ENCODE measurements around the gene TTLL11. TPM values are rescaled to one million over a fixed set of nuclear protein-coding genes. Genes with fewer than 3 reads are reported as not detected.

Gene TTLL11
- total and polyA plus RNA-seq, 2 of the 8 experiments (the other 6 are each of a cell fraction or from before 2014, with no cell fraction given), result 0.56 to 0.80 TPM

DNA sequence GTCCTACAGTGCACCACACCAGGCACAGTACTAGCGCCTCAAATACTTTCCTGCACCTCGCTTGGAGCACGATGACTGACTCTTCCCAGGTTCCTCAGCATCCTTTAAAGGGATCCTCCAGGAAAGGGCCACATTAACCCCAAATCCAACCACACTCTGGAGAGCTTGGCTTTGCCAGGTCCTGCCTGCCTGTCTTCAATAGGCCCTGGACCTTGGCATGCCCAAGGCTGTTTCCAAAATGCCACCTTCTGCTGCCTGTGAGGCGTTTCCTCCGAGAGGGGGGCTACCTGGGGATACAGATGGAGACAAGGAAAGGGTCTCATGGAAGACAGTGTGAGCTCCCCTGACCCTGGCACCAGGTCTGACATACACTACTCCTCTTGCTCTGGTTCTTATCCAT is 271.8 kb downstream of the TTLL11 start:
- H3K56ac ChIP-seq (replicated peaks; ENCODE audit: insufficient read length, low read depth, low read length), result no peak overlapping the region
- no peaks in the 10 kb centered on the region for H3K79me2 ChIP-seq (ENCODE audit: control insufficient read depth in 1 of 2, insufficient read depth in 2 of 2, low read length in 2 of 2)
- H2BK12ac ChIP-seq (ENCODE audit: low read depth, low read length), result peak overlapping the region; percentile 60; the same call in 1 of the 2 replicates
- no peak overlapping the region for H3K4me2 ChIP-seq (ENCODE audit: insufficient read depth in 1 of 2, low read depth in 2 of 2, low read length in 2 of 2)
- H3K36me3 ChIP-seq (ENCODE audit: control insufficient read depth in 2 of 4, insufficient read depth in 4 of 4, low read length in 3 of 4), result no peaks in the 10 kb centered on the region
- H3K79me1 ChIP-seq (ENCODE audit: low read depth, low read length), result peaks cover 2% of the 10 kb centered on the region; the same call in 1 of the 2 replicates
- POLR2A ChIA-PET (ENCODE audit: partially characterized antibody), result interaction anchor here (0.8 kb wide), 1 partner anchor 14 kb away, joined by 3 read pairs; no protein-coding TSS in a partner anchor
- peaks cover 6 to 21% (median 13%) of the 10 kb centered on the region in 4 experiments for H3K4me1 ChIP-seq (replicated peaks in 1 of 4; ENCODE audit: control insufficient read depth in 3 of 4, insufficient read depth in 4 of 4, low read length in 3 of 4)
- peaks cover 0 to 2% of the 10 kb centered on the region in 2 experiments for H4K20me1 ChIP-seq (replicated peaks in 1 of 2; ENCODE audit: control insufficient read depth in 1 of 2, insufficient read depth in 2 of 2, low read length in 2 of 2)
- no peak overlapping the region for H3K9ac ChIP-seq (replicated peaks in 1 of 4; ENCODE audit: extremely low read depth in 1 of 4, low read depth in 3 of 4, low read length in 3 of 4)
- no peak overlapping the region for H2BK20ac ChIP-seq (ENCODE audit: low read length)
- no peak overlapping the region for H4K5ac ChIP-seq (ENCODE audit: insufficient read length, low read depth, low read length)
- TF ChIP-seq CEBPB (IDR thresholded peaks at IDR 0.05; ENCODE audit: low read depth, low read length), result no peak
- no peak overlapping the region; the same call in 1 of the 2 replicates for H4K8ac ChIP-seq (ENCODE audit: extremely low read depth, insufficient read depth, low read length)
- H3K23me2 ChIP-seq (ENCODE audit: low read depth, low read length), result no peaks in the 10 kb centered on the region; the same call in 1 of the 2 replicates
- no peak overlapping the region for H3K4me3 ChIP-seq (ENCODE audit: extremely low read depth in 1 of 4, insufficient read depth in 2 of 4, low read depth in 3 of 4, low read length in 4 of 4)
- no peak overlapping the region for H4K91ac ChIP-seq (replicated peaks; ENCODE audit: insufficient read length, low read length)
- 0 out of 2 replicates have a peak overlapping the region, but pooled peaks have one; percentile 31 for H2BK15ac ChIP-seq (ENCODE audit: low read length)
- H3K23ac ChIP-seq (ENCODE audit: insufficient read length), result no peak overlapping the region
- no peaks in the 10 kb centered on the region for H3K27me3 ChIP-seq (replicated peaks in 1 of 4; ENCODE audit: control insufficient read depth in 3 of 4, extremely low read depth in 1 of 4, insufficient read depth in 3 of 4, low read length in 3 of 4)
- no peak for FAIRE-seq
- H2AFZ ChIP-seq (ENCODE audit: low read length), result no peak overlapping the region
- CTCF ChIA-PET (ENCODE audit: partially characterized antibody), result interaction anchor here (0.9 to 2.5 kb wide), 9 partner anchors 9 to 201 kb away, joined by 3 to 8 read pairs (median 4); no protein-coding TSS in a partner anchor
- no peak overlapping the region for H2BK5ac ChIP-seq (ENCODE audit: low read depth, low read length)
- no peak overlapping the region for H2AK5ac ChIP-seq (ENCODE audit: low read depth, low read length)
- no peak overlapping the region for H2BK120ac ChIP-seq (replicated peaks; ENCODE audit: low read depth, low read length)
- no peaks in the 10 kb centered on the region for H3K9me3 ChIP-seq (ENCODE audit: insufficient read depth in 2 of 2, low read depth in 1 of 2, low read length in 1 of 2)
- no peak overlapping the region for H3K27ac ChIP-seq (ENCODE audit: low read depth, low read length)
- WGBS, 2 experiments (ENCODE audit: extremely low coverage in 1 of 2, insufficient coverage in 1 of 2, insufficient read length in 1 of 2, insufficient replicate concordance in 2 of 2, low coverage in 1 of 2, low lambda C conversion rate in 2 of 2, missing lambda C conversion rate in 1 of 2), result 95% methylated on average over 5 of the region's 5 CpGs; no CpG with 5 or more reads in 1 of the 2 experiments
- no peak overlapping the region for H3K14ac ChIP-seq (ENCODE audit: insufficient read length)
- DNase-seq (ENCODE audit: low read depth in 1 of 2, low spot score in 2 of 2), result no peak
- no peak overlapping the region for H3K18ac ChIP-seq (ENCODE audit: extremely low read depth, low read length)
- H3K4ac ChIP-seq (replicated peaks; ENCODE audit: insufficient read length, low read depth, low read length), result no peak overlapping the region

Measured in H1 (cell line).